Measurements from ENCODE around the gene PSG1. TPM values are rescaled to one million over a fixed set of nuclear protein-coding genes. Genes with fewer than 3 reads are reported as not detected.
"Not testable (repeated sequence)": the region's sequence is repeated elsewhere in the genome, so short reads cannot be mapped to it uniquely, and the experiment has no call there.

The PSG1 gene
- total and polyA plus RNA-seq, 3 experiments from 2014 or later = not detected

DNA sequence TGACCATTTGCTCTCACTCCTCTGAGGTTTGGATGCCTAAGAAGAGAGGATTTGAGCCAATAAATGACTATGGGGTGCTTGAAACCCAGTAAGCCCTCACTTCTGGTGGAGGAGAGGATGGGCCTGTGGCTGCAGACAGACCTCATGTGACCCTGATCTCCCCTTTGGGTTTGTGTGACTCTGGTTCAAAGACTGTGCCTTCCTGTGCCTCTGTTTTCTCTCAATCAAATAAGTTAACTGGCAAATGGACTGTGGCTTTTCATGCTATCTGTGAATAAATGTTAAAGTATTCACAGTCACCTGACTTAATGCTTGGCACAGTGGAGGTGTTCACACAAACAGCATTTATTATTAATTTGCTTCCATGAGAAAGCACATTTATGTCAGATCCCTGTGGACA is 26.7 kb downstream of the PSG1 start:
- H3K4me3 ChIP-seq (ENCODE audit: low read length); H3K9me3 Mint-ChIP-seq; POLR2A ChIA-PET; H3K36me3 ChIP-seq (ENCODE audit: insufficient read depth, low read length); H3K9me3 ChIP-seq (ENCODE audit: low read length); H3K4me3 Mint-ChIP-seq; H3K4me1 Mint-ChIP-seq; H3K27me3 ChIP-seq (ENCODE audit: insufficient read depth, low read length, poor library complexity, severe bottlenecking); DNase-seq; H3K27me3 Mint-ChIP-seq; H3K4me1 ChIP-seq (ENCODE audit: insufficient read depth, low read length); H3K27ac ChIP-seq (ENCODE audit: low read depth, low read length); H3K27ac Mint-ChIP-seq; H3K36me3 Mint-ChIP-seq; CTCF ChIA-PET: not testable (repeated sequence)

- H3K27ac Mint-ChIP-seq; H3K36me3 ChIP-seq (ENCODE audit: insufficient read depth, low read length); H3K4me1 Mint-ChIP-seq; H3K4me3 ChIP-seq (ENCODE audit: low read length); CTCF ChIA-PET; H3K36me3 Mint-ChIP-seq; H3K27me3 Mint-ChIP-seq; DNase-seq; H3K9me3 ChIP-seq (ENCODE audit: low read length); H3K4me3 Mint-ChIP-seq; H3K4me1 ChIP-seq (ENCODE audit: insufficient read depth, low read length); H3K27ac ChIP-seq (ENCODE audit: low read depth, low read length); H3K27me3 ChIP-seq (ENCODE audit: insufficient read depth, low read length, poor library complexity, severe bottlenecking); POLR2A ChIA-PET; H3K9me3 Mint-ChIP-seq: not testable (repeated sequence)
Observed at GRCh38 chr19:42851718-42852280, 27.7 kb downstream of the PSG1 start.

GRCh38 chr19:42850981-42851717 is 28.4 kb downstream of the PSG1 start:
- Histone ChIP-seq H3K9me3 (ENCODE audit: low read length) (no peaks in the 10 kb centered on the region), H3K4me3 (ENCODE audit: low read length) (no peak overlapping the region), H3K36me3 (ENCODE audit: insufficient read depth, low read length) (no peaks in the 10 kb centered on the region), H3K27ac (ENCODE audit: low read depth, low read length) (no peak overlapping the region), H3K4me1 (ENCODE audit: insufficient read depth, low read length) (no peaks in the 10 kb centered on the region), H3K27me3 (ENCODE audit: insufficient read depth, low read length, poor library complexity, severe bottlenecking) (no peaks in the 10 kb centered on the region)
- DNase-seq = no peak
- Mint-ChIP-seq H3K4me3 (no peak overlapping the region), H3K27me3 (peaks cover 5 to 10% of the 10 kb centered on the region in 2 donors), H3K9me3 (no peaks in the 10 kb centered on the region), H3K4me1 (no peaks in the 10 kb centered on the region), H3K36me3 (no peaks in the 10 kb centered on the region), H3K27ac (no peak overlapping the region)
- CTCF ChIA-PET = interaction anchor here (0.7 kb wide), 1 partner anchor 34 kb away, joined by 3 read pairs; no protein-coding TSS in a partner anchor
- POLR2A ChIA-PET = no interaction called here

DNA sequence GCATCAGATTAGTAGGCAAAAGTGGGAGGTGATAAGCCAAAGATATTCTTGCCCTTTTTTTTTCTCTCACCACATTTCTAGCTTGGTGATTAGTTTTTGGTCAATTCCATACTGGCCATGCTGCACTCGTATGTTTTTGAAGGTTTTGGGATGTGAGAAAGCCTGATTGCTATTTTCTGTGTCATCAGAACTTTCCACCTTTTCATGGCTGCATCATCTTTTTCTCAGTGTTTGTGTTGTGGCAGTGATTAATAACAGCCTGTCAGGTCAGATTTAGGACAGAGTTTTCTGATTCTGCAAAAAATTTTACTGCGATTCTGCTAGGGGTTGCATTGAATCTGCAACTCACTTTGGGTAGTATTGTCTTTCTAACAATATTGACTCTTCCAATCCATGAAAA is 32.9 kb downstream of the PSG1 start:
- no peaks in the 10 kb centered on the region for H3K9me3 ChIP-seq (ENCODE audit: low read length)
- H3K4me3 ChIP-seq (ENCODE audit: low read length) = no peak overlapping the region
- no peaks in the 10 kb centered on the region for H3K36me3 ChIP-seq (ENCODE audit: insufficient read depth, low read length)
- H3K27ac ChIP-seq (ENCODE audit: low read depth, low read length) = no peak overlapping the region
- H3K9me3 Mint-ChIP-seq = peaks cover 0 to 2% (median 0%) of the 10 kb centered on the region in 5 donors
- POLR2A ChIA-PET = no interaction called here
- no peak overlapping the region for H3K27ac Mint-ChIP-seq
- H3K4me3 Mint-ChIP-seq = no peak overlapping the region
- no peaks in the 10 kb centered on the region for H3K36me3 Mint-ChIP-seq
- H3K4me1 Mint-ChIP-seq = no peaks in the 10 kb centered on the region
- no peaks in the 10 kb centered on the region for H3K4me1 ChIP-seq (ENCODE audit: insufficient read depth, low read length)
- CTCF ChIA-PET = no interaction called here
- DNase-seq = no peak
- H3K27me3 Mint-ChIP-seq = peaks cover 8 to 10% of the 10 kb centered on the region in 2 donors
- H3K27me3 ChIP-seq (ENCODE audit: insufficient read depth, low read length, poor library complexity, severe bottlenecking) = no peaks in the 10 kb centered on the region

GRCh38 chr19:42843631-42844030 is 35.9 kb downstream of the PSG1 start:
- CTCF ChIA-PET; H3K27ac ChIP-seq (ENCODE audit: low read depth, low read length); H3K9me3 ChIP-seq (ENCODE audit: low read length); H3K4me1 Mint-ChIP-seq; H3K36me3 Mint-ChIP-seq; H3K27ac Mint-ChIP-seq; H3K27me3 ChIP-seq (ENCODE audit: insufficient read depth, low read length, poor library complexity, severe bottlenecking); H3K36me3 ChIP-seq (ENCODE audit: insufficient read depth, low read length); H3K4me1 ChIP-seq (ENCODE audit: insufficient read depth, low read length); H3K9me3 Mint-ChIP-seq; POLR2A ChIA-PET; H3K4me3 Mint-ChIP-seq; DNase-seq; H3K4me3 ChIP-seq (ENCODE audit: low read length): not testable (repeated sequence)
- peaks cover 15 to 29% of the 10 kb centered on the region in 2 donors for H3K27me3 Mint-ChIP-seq

GRCh38 chr19:42832746-42833442 is 46.6 kb downstream of the PSG1 start:
- H3K9me3 Mint-ChIP-seq; H3K4me1 ChIP-seq (ENCODE audit: insufficient read depth, low read length); H3K27ac ChIP-seq (ENCODE audit: low read depth, low read length); H3K9me3 ChIP-seq (ENCODE audit: low read length); H3K36me3 ChIP-seq (ENCODE audit: insufficient read depth, low read length); H3K4me1 Mint-ChIP-seq; H3K4me3 Mint-ChIP-seq; H3K27me3 ChIP-seq (ENCODE audit: insufficient read depth, low read length, poor library complexity, severe bottlenecking); H3K4me3 ChIP-seq (ENCODE audit: low read length); DNase-seq; POLR2A ChIA-PET; H3K27ac Mint-ChIP-seq; H3K36me3 Mint-ChIP-seq; CTCF ChIA-PET: not testable (repeated sequence)
- peaks cover 7 to 30% of the 10 kb centered on the region in 2 donors for H3K27me3 Mint-ChIP-seq

- H3K4me3 ChIP-seq (ENCODE audit: low read length); H3K36me3 ChIP-seq (ENCODE audit: insufficient read depth, low read length); H3K9me3 ChIP-seq (ENCODE audit: low read length); DNase-seq; H3K9me3 Mint-ChIP-seq; H3K36me3 Mint-ChIP-seq; H3K4me1 ChIP-seq (ENCODE audit: insufficient read depth, low read length); H3K4me1 Mint-ChIP-seq; CTCF ChIA-PET; H3K27ac Mint-ChIP-seq; H3K27me3 ChIP-seq (ENCODE audit: insufficient read depth, low read length, poor library complexity, severe bottlenecking); H3K27ac ChIP-seq (ENCODE audit: low read depth, low read length); POLR2A ChIA-PET; H3K4me3 Mint-ChIP-seq: not testable (repeated sequence)
- peaks cover 7 to 30% of the 10 kb centered on the region in 2 donors for H3K27me3 Mint-ChIP-seq
Observed at GRCh38 chr19:42832023-42832680, 47.4 kb downstream of the PSG1 start.

DNA sequence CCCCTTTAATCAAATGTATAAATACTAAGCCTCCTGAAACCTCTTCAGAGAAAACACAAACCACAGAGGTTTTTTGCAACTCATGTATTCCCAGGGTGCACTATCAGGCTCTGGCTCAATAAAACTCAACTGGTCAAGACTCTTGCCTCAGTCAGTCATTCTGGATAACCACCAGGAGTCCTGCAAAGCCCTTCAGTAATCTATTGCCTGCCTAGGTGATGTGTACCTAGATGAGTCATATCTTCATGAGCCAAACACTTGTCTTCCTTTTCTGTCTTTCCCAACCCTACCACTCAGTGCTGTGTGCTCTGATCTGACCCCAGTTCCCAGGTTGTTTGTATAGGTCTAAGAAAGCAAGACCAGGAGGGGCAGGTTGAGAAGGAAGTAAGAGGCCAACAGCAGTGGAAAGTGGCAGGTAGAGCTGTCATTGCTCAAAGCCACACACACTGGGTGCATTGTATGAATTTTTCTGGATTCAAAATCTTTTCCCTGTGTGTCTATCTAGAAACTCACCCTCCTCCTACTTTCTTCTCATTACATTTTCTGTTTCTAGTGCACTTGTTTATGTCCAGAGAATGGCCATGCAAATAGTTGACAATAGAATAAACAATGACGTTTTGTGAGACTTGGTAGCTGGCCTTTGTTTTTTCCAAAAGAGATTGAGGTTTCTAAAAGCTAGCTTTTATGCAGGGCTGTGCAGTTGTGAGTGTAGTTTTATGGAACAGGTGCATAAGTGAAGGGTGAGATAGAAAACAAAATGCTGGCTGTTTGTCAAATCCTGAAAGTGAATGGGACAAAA is 48.1 kb downstream of the PSG1 start:
- Mint-ChIP-seq H3K27ac (no peak overlapping the region), H3K36me3 (no peaks in the 10 kb centered on the region), H3K27me3 (peaks cover 7 to 30% of the 10 kb centered on the region in 2 donors), H3K4me1 (no peaks in the 10 kb centered on the region), H3K9me3 (peaks cover 0 to 5% (median 2%) of the 10 kb centered on the region in 5 donors), H3K4me3 (no peak overlapping the region)
- no peak overlapping the region for H3K27ac ChIP-seq (ENCODE audit: low read depth, low read length)
- no peaks in the 10 kb centered on the region for H3K27me3 ChIP-seq (ENCODE audit: insufficient read depth, low read length, poor library complexity, severe bottlenecking)
- DNase-seq = no peak
- H3K4me1 ChIP-seq (ENCODE audit: insufficient read depth, low read length) = no peaks in the 10 kb centered on the region
- POLR2A ChIA-PET = no interaction called here
- CTCF ChIA-PET = no interaction called here
- H3K9me3 ChIP-seq (ENCODE audit: low read length) = no peaks in the 10 kb centered on the region
- no peaks in the 10 kb centered on the region for H3K36me3 ChIP-seq (ENCODE audit: insufficient read depth, low read length)
- H3K4me3 ChIP-seq (ENCODE audit: low read length) = no peak overlapping the region
